ENCODE data around the gene MAP7D2.
"Not testable (repeated sequence)": the region's sequence is repeated elsewhere in the genome, so short reads cannot be mapped to it uniquely, and the experiment has no call there.

DNA sequence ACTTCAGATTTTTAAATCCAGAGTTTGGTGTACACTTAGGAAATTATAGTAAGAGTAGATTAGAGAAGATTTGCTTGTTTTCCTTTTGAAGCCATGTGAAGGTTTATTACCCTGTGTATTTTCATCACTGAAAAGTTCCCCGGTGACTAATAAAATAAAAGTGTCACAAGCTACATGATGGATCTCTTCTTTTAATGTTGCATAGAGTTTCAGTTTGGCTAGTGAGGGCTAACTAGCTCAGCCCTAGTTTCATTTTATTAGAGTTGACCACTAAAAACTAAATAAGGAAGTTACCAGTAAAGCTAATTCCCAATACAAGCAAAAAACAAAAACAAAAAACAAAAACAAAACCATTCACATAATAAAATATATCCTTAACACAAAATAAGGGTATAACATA, 10.1 kb upstream of the MAP7D2 start:
- TF ChIP-seq, protein P1, sequence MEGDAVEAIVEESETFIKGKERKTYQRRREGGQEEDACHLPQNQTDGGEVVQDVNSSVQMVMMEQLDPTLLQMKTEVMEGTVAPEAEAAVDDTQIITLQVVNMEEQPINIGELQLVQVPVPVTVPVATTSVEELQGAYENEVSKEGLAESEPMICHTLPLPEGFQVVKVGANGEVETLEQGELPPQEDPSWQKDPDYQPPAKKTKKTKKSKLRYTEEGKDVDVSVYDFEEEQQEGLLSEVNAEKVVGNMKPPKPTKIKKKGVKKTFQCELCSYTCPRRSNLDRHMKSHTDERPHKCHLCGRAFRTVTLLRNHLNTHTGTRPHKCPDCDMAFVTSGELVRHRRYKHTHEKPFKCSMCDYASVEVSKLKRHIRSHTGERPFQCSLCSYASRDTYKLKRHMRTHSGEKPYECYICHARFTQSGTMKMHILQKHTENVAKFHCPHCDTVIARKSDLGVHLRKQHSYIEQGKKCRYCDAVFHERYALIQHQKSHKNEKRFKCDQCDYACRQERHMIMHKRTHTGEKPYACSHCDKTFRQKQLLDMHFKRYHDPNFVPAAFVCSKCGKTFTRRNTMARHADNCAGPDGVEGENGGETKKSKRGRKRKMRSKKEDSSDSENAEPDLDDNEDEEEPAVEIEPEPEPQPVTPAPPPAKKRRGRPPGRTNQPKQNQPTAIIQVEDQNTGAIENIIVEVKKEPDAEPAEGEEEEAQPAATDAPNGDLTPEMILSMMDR (IDR thresholded peaks at IDR 0.05; ENCODE audit: low read depth, low read length): not testable (repeated sequence)
- TF ChIP-seq EZH2phosphoT487 (IDR thresholded peaks at IDR 0.05; ENCODE audit: low read depth): not testable (repeated sequence)
